ENCODE results near the gene DLGAP1. TPM values are rescaled to one million over a fixed set of nuclear protein-coding genes. Genes with fewer than 3 reads are reported as not detected.

DLGAP1 gene
- total RNA-seq, 1 experiment from 2014 or later = 0.07 TPM

- H3K4me1 ChIP-seq = no peaks in the 10 kb centered on the region
- TF ChIP-seq CTCF (IDR thresholded peaks at IDR 0.05; ENCODE audit: insufficient read depth in 1 of 2, low read depth in 1 of 2, low read length in 1 of 2, severe bottlenecking in 1 of 2, unreplicated experiment in 1 of 2) = no peak
- no peak for DNase-seq
- H3K4me3 ChIP-seq (ENCODE audit: low read depth, low read length) = no peak overlapping the region
- H3K27me3 ChIP-seq (replicated peaks; ENCODE audit: control insufficient read depth, insufficient read depth, low read length) = no peaks in the 10 kb centered on the region
- Mint-ChIP-seq H3K4me3 (ENCODE audit: unreplicated experiment) (no peak overlapping the region), H3K27ac (ENCODE audit: unreplicated experiment) (no peak overlapping the region), H3K4me1 (ENCODE audit: low read depth, unreplicated experiment) (peaks cover 7% of the 10 kb centered on the region), H3K36me3 (ENCODE audit: insufficient read depth, unreplicated experiment) (no peaks in the 10 kb centered on the region), H3K9me3 (ENCODE audit: unreplicated experiment) (peaks cover 3% of the 10 kb centered on the region), H3K27me3 (ENCODE audit: insufficient read depth, unreplicated experiment) (peaks cover 11% of the 10 kb centered on the region)
- intact Hi-C loops (cut with micrococcal nuclease; ENCODE audit: unreplicated experiment) = no loop called here
- POLR2A ChIA-PET = no interaction called here
- no TSS peak for BruUV-seq (replicated peaks)
- CTCF ChIA-PET = no interaction called here
- no peaks in the 10 kb centered on the region for H3K9me3 ChIP-seq
- no peaks in the 10 kb centered on the region for H3K36me3 ChIP-seq (ENCODE audit: control insufficient read depth, insufficient read depth, low read length)
Observed at GRCh38 chr18:4351005-4351404, 104.1 kb downstream of the DLGAP1 start.

- H3K4me1 ChIP-seq = no peaks in the 10 kb centered on the region
- no peaks in the 10 kb centered on the region for H3K36me3 ChIP-seq (ENCODE audit: control insufficient read depth, insufficient read depth, low read length)
- no TSS peak for BruUV-seq (replicated peaks)
- ChIA-PET POLR2A (no interaction called here), CTCF (no interaction called here)
- Mint-ChIP-seq H3K4me3 (ENCODE audit: unreplicated experiment) (no peak overlapping the region), H3K4me1 (ENCODE audit: low read depth, unreplicated experiment) (no peaks in the 10 kb centered on the region), H3K27me3 (ENCODE audit: insufficient read depth, unreplicated experiment) (peaks cover 12% of the 10 kb centered on the region), H3K36me3 (ENCODE audit: insufficient read depth, unreplicated experiment) (no peaks in the 10 kb centered on the region), H3K27ac (ENCODE audit: unreplicated experiment) (no peak overlapping the region), H3K9me3 (ENCODE audit: unreplicated experiment) (no peaks in the 10 kb centered on the region)
- H3K4me3 ChIP-seq (ENCODE audit: low read depth, low read length) = no peak overlapping the region
- no peak for DNase-seq
- intact Hi-C loops (cut with micrococcal nuclease; ENCODE audit: unreplicated experiment) = no loop called here
- TF ChIP-seq CTCF (IDR thresholded peaks at IDR 0.05; ENCODE audit: insufficient read depth in 1 of 2, low read depth in 1 of 2, low read length in 1 of 2, severe bottlenecking in 1 of 2, unreplicated experiment in 1 of 2) = no peak
- H3K27me3 ChIP-seq (replicated peaks; ENCODE audit: control insufficient read depth, insufficient read depth, low read length) = no peaks in the 10 kb centered on the region
- no peaks in the 10 kb centered on the region for H3K9me3 ChIP-seq
Observed at GRCh38 chr18:4335386-4335785, 119.7 kb downstream of the DLGAP1 start.

- intact Hi-C loops (cut with micrococcal nuclease; ENCODE audit: unreplicated experiment) = no loop called here
- H3K27me3 ChIP-seq (replicated peaks; ENCODE audit: control insufficient read depth, insufficient read depth, low read length) = no peaks in the 10 kb centered on the region
- no peaks in the 10 kb centered on the region for H3K4me1 ChIP-seq
- DNase-seq = no peak
- Mint-ChIP-seq H3K27me3 (ENCODE audit: insufficient read depth, unreplicated experiment) (peaks cover 12% of the 10 kb centered on the region), H3K4me1 (ENCODE audit: low read depth, unreplicated experiment) (no peaks in the 10 kb centered on the region), H3K27ac (ENCODE audit: unreplicated experiment) (no peak overlapping the region), H3K4me3 (ENCODE audit: unreplicated experiment) (no peak overlapping the region), H3K9me3 (ENCODE audit: unreplicated experiment) (no peaks in the 10 kb centered on the region), H3K36me3 (ENCODE audit: insufficient read depth, unreplicated experiment) (no peaks in the 10 kb centered on the region)
- H3K36me3 ChIP-seq (ENCODE audit: control insufficient read depth, insufficient read depth, low read length) = no peaks in the 10 kb centered on the region
- POLR2A ChIA-PET = no interaction called here
- no TSS peak for BruUV-seq (replicated peaks)
- CTCF ChIA-PET = no interaction called here
- no peaks in the 10 kb centered on the region for H3K9me3 ChIP-seq
- TF ChIP-seq CTCF (IDR thresholded peaks at IDR 0.05; ENCODE audit: insufficient read depth in 1 of 2, low read depth in 1 of 2, low read length in 1 of 2, severe bottlenecking in 1 of 2, unreplicated experiment in 1 of 2) = no peak
- H3K4me3 ChIP-seq (ENCODE audit: low read depth, low read length) = no peak overlapping the region
Observed at GRCh38 chr18:4333043-4333442, 122.1 kb downstream of the DLGAP1 start.

All from Caco-2 (cell line).